GM19328 (cell line): ENCODE results near the gene IWS1.
"Not testable (repeated sequence)": the region's sequence is repeated elsewhere in the genome, so short reads cannot be mapped to it uniquely, and the experiment has no call there.

Source experiments
- ATAC-seq: cut with Tn5 transposase; IDR thresholded peaks from one replicate; pipeline ENCODE4 v1.9.1; 2021; ENCODE audit warnings: mild to moderate bottlenecking, moderate library complexity; ENCODE audit not compliant: unreplicated experiment

Gene IWS1

GRCh38 chr2:127561371-127561770, 35.1 kb upstream of the IWS1 start:
- ATAC-seq = no peak

- ATAC-seq = no peak
These were observed 34.6 kb upstream of the IWS1 start for GRCh38 chr2:127560931-127561280.

GRCh38 chr2:127560201-127560930, 34.1 kb upstream of the IWS1 start:
- no peak for ATAC-seq

DNA sequence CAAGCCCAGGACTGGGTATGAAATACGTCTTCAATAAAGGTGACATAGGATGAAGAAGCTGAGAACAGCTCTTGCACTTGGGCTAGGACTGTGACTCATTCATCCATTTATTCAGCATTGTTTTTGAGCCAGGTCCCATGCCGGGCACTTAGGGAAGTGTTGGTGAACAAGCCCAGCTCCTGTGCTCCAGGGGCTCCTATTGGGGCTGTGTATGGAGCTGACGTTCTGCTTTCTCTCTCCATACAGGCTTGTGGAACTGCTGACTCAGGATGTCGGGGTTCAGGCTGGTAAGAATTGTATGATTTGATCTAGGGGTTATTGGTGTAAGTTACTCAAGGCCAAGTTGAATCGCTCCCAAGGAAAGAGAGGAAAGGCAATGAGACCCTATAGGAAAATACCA, 33.2 kb upstream of the IWS1 start:
- no peak for ATAC-seq

DNA sequence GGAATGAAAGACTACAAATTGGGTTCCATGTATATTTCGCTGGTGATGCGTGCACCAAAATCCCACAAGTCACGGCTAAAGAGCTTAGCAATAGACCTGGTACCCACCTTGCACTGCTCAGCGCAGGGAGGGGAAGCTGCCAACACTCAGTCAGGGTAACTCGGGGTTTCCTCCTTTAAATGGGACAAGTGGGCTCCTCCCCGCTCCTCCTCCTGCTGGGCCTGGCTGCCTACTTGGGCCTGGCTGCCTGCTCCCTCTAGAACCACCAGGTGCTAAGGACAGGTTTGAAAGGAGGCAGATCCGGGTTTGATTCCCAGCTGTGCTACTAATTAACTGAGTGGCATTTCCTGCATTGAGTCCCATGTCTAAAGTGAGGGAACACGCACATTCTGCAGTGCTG, 32.6 kb upstream of the IWS1 start:
- ATAC-seq = no peak

DNA sequence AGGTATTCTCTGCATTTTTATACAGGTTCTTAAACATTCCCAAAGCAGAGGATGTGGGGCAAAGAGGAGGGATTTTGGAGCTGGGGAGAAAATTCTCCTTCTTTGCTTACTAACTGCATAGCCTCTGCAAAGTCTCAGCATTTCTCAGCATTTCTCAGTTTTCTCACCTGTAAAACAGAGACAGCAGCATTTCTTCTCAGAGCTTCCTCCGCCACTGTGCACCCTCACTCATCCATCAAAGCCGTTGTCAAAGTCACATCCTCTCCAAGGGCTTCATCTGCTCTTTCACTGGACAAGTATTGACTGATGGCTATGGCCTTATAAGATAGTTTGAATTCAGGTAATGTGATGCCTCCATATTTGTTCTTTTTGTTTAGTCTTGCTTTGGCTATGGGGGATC, 26.6 kb upstream of the IWS1 start:
- no peak for ATAC-seq

- no peak for ATAC-seq
These were observed 26.0 kb upstream of the IWS1 start for GRCh38 chr2:127552336-127552735.

GRCh38 chr2:127551221-127551930, 25.1 kb upstream of the IWS1 start:
- ATAC-seq = no peak

DNA sequence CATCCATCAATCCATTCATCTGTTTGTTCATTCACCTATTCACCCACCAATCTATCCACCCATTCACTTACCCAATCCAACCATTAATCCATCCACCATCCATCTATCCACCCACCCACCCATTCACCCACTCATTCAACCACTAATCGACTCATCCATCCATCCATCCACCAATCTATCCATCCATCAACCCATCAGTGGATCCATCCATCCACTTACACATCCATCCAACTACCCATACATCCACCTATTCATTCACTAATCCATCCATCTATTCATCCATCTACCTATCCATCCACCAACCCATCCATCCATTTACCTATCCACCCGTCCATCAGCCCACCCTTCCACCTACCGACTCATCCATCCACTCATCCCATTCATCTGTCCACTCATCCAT, 20.5 kb upstream of the IWS1 start:
- ATAC-seq = no peak

DNA sequence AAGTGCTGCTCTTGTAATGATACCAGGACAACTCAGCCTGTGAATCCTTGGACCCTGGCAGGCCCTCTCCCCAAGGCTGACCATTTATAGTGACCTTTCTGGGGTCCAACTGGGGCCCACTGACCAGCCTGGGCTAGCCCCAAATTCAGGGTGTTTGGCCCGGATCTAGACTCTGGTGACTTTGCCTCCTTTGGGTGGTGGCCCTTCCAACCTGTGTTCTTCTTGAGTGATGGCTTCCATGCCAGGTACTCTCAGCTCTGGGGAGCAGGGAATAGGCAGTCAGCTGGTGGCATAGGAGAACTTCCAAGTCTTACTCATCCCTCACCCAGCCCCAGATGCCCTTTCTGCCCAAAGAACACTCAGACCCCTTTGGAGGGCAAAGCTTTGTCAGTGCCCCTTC, 19.5 kb upstream of the IWS1 start:
- ATAC-seq = no peak

GRCh38 chr2:127545189-127545588, 18.9 kb upstream of the IWS1 start:
- no peak for ATAC-seq

GRCh38 chr2:127543013-127543501, 16.8 kb upstream of the IWS1 start:
- not testable (repeated sequence) for ATAC-seq

DNA sequence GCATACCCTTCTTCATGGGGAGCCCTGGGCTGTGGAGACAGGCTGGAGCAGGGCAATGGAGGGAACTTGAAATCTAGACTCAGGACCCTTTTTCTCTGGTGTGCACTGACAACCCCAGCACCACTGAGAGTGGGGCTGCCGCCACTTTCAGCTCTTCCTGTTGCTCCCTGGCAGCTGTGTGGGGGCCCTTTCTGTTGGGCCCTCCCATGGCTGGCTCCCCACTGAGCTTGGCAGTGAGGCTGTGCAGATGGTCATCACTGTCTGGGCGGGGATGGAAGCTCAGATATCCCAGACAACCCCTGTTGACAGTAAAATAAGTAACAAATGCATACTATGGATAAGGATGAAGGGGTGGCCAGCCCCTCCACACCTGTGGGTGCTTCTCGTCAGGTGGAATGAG, 15.9 kb upstream of the IWS1 start:
- ATAC-seq = no peak

DNA sequence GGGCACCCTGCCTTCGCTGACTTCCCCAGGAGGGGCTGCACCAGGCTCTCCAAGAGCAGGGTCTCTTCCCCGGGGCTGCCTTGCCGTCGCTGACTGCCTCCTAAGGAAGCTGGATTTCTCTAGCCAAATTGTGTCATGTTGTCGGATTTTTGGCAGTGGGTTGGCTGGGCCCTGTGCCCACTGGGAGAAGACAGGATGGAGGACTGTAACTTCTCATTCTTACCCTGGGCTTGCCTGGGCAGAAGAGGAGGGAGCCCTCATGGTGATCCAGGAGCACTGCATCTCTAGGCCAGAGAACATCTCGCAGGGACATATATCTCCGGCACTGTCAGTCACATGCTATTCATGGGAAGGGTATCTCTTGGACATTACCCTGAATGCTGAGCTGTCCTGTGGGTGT, 15.5 kb upstream of the IWS1 start:
- no peak for ATAC-seq

DNA sequence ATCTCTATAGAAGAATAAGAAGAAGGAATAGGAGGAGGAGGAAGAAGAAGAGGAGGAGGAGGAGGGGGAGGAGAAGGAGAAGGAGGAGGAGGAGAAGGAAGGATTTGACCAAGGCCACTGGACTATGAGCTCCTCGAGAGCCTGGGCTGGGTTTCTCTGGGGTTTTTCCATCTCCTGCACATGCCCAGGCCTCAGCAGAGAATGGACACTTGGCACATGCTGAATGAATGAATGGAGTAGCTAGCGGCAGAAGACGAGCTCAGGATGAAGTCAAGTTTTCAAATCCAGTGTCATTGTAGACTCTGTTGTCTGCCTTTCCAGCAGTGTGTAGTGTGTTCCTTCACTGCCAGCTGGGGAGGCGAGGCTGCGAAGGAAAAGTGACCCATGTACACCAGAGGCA, 11.4 kb upstream of the IWS1 start:
- ATAC-seq = no peak

GRCh38 chr2:127536707-127537541, 10.6 kb upstream of the IWS1 start:
- ATAC-seq = no peak

DNA sequence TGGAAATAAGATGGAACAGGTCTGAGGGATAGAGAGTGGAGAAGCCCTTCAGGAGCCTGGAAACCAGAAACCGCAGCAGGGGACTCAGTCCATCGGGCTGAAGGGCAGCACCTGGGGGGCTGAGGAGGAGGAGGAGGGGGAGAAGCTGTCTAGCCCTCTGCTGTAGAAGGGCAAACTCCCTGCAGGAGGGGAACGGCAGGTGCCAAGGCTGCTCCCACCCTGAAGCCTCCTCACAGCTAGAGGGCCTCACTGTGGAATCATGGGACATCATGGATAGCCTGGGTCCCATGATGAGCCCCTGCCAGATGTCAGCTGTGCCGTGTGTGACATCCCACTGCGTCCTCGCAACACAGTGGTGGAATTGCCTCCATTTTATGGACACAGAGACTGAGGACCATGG, 9.6 kb upstream of the IWS1 start:
- ATAC-seq = no peak

DNA sequence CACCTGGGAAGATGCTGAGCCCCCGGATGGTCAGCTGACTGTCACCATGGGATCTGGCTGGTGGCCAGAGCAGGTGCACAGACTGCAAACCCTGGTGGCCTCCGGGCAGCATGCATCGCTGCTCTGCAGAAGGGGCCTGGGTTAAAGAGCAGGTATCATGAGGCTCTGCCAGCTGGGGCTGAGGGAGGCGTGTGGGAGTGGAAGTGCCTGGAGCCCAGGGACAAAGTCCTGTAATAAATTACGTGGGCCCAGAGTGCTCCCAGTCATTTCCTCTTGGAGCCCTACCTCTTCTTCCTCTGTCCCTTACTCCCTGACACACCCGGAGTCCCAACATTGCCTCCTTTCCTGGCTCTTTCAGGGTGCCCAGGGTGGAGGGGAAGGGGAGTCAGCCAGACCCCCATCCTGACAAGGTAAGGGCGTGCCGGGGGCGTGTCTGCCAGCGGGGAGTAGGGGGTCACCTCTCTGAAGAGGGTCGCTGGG, 9.2 kb upstream of the IWS1 start, which contains the start of gene MYO7B:
MYO7B (plus strand) TSS at position 262 of the 480 bp plus-strand sequence. CDS start 24,040 bp downstream, outside the sequence.
- ATAC-seq = no peak

DNA sequence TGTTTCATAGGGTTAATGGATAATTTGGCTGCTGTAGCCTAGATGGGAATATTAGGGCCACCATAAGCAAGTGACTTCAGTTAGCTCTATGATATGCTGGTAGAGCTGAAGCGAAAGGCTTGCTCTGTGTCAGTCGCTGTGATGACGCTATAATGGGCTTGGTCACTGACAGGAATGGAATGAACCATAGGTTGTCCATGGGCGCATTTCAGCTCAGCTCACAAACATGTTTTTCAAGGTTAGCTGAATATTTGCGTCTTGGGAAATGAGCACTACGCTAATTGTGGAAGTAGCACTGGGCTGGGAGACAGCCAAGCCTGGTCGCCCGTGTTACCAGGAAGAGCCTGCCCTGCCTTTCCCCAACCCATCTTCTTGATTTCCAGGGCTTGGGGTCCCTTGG, 6.0 kb upstream of the IWS1 start:
- ATAC-seq = no peak

DNA sequence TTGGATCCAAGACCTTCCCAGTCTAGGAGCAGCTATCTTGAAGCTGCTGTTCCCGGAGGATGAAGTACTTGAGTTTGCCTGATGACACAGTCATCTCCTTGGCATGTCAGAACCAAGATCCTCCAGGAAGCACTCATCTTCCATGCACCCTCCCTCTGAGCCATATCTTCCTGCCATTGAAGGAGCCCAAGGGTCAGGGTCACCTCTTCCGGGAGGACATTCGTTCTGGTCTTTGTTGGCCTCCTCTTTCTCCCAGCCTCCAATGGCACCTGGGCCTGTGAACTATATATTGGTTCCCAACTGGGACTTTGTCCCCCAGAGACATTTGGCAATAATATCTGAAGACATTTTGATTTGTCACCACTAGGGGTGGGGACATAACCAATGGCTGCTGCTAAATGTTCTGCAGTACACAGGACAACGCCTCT, 4.9 kb upstream of the IWS1 start:
- ATAC-seq = no peak
